Vagina (tissue), 2 donors: Measurements from ENCODE around the gene PLA2G4B. TPM values are rescaled to one million over a fixed set of nuclear protein-coding genes. Genes with fewer than 3 reads are reported as not detected.

ENCODE experiments used
- DNase-seq, 2 donors: peaks; one replicate each; pipeline ENCODE4 v3.0.0-alpha.2; 2017; ENCODE audit errors: extremely low spot score in 2 of 2
- H3K27ac ChIP-seq: fragments of 200-600 bp; sonication (generic); one replicate; pipeline ENCODE4 v1.5.1; 2019
- H3K27me3 ChIP-seq: fragments of 200-600 bp; sonication (generic); one replicate; pipeline ENCODE4 v1.5.1; 2019
- H3K36me3 ChIP-seq, 2 donors: fragments of 200-600 bp; sonication (generic); one replicate each; pipeline ENCODE4 v1.5.1; 2017 to 2019
- H3K4me1 ChIP-seq: fragments of 200-600 bp; sonication (generic); one replicate; pipeline ENCODE4 v1.5.1; 2019
- H3K4me3 ChIP-seq, 2 donors: fragments of 200-600 bp; sonication (generic); 1 replicate in 1 of 2; 2 replicates in 1 of 2; pipeline ENCODE4 v1.5.1; 2016 to 2019
- H3K9me3 ChIP-seq: fragments of 200-600 bp; sonication (generic); one replicate; pipeline ENCODE4 v1.5.1; 2019
- CTCF ChIP-seq, 3 experiments: fragments of 450-650 bp in 2 of 3; fragments of 200-600 bp in 1 of 3; sonication (generic) in 1 of 3; IDR thresholded peaks; one replicate each; pipeline ENCODE4 v1.5.1; 2017 to 2019; ENCODE audit warnings: antibody characterized with exemption in 3 of 3, mild to moderate bottlenecking in 2 of 3, moderate library complexity in 2 of 3
- POLR2A ChIP-seq, 2 donors: fragments of 450-650 bp; IDR thresholded peaks; one replicate each; pipeline ENCODE4 v1.6.1; 2017; ENCODE audit warnings: antibody characterized with exemption in 2 of 2, mild to moderate bottlenecking in 2 of 2, moderate library complexity in 2 of 2
- POLR2AphosphoS5 ChIP-seq, 2 donors: sonication (generic); formaldehyde crosslinking; IDR thresholded peaks; one replicate each; pipeline ENCODE4 v1.9.0; 2017; ENCODE audit warnings: antibody characterized with exemption in 2 of 2, mild to moderate bottlenecking in 2 of 2, low read depth in 1 of 2; ENCODE audit not compliant: insufficient read depth in 1 of 2
- intact Hi-C: fragments of 100-400 bp; cut with DNase I; formaldehyde crosslinking; loops from one replicate; pipeline ENCODE4 v1.15.1; 2023
- total RNA-seq: library from RNA; depleted of rRNA; stranded (reverse); fragments of >200 nt; gene quantifications from one replicate; pipeline ENCODE4 v1.2.3, GENCODE V29; 2016

The PLA2G4B gene
- total RNA-seq, 1 donor from 2014 or later, result 34.1 TPM

- DNase-seq, result no peak
- no peaks in the 10 kb centered on the region for H3K9me3 ChIP-seq
- intact Hi-C loops, result no loop called here
- no peak overlapping the region for H3K27ac ChIP-seq
- no peaks in the 10 kb centered on the region for H3K27me3 ChIP-seq
- TF ChIP-seq POLR2A (IDR thresholded peaks at IDR 0.05), result no peak
- TF ChIP-seq CTCF (IDR thresholded peaks at IDR 0.05), result no peak
- TF ChIP-seq POLR2AphosphoS5 (IDR thresholded peaks at IDR 0.05; ENCODE audit: insufficient read depth in 1 of 2, low read depth in 1 of 2), result no peak
- H3K4me1 ChIP-seq, result peaks cover 30% of the 10 kb centered on the region
- no peak overlapping the region for H3K4me3 ChIP-seq
- H3K36me3 ChIP-seq, result no peaks in the 10 kb centered on the region
These were observed 42.4 kb downstream of the PLA2G4B start for GRCh38 chr15:41881086-41881485.

- H3K27ac ChIP-seq, result no peak overlapping the region
- DNase-seq, result no peak
- H3K9me3 ChIP-seq, result no peaks in the 10 kb centered on the region
- H3K4me3 ChIP-seq, result peak overlapping the region; percentile 31 to 39
- no peaks in the 10 kb centered on the region for H3K36me3 ChIP-seq
- H3K27me3 ChIP-seq, result no peaks in the 10 kb centered on the region
- peaks cover 30% of the 10 kb centered on the region for H3K4me1 ChIP-seq
- TF ChIP-seq POLR2A (IDR thresholded peaks at IDR 0.05) (no peak), POLR2AphosphoS5 (IDR thresholded peaks at IDR 0.05; ENCODE audit: insufficient read depth in 1 of 2, low read depth in 1 of 2) (no peak), CTCF (IDR thresholded peaks at IDR 0.05) (no peak)
- intact Hi-C loops, result no loop called here
These were observed 42.9 kb downstream of the PLA2G4B start for GRCh38 chr15:41881550-41881919.

GRCh38 chr15:41881920-41882688 is 43.5 kb downstream of the PLA2G4B start:
- no peak for DNase-seq
- Histone ChIP-seq H3K9me3 (no peaks in the 10 kb centered on the region), H3K4me1 (peaks cover 30% of the 10 kb centered on the region), H3K36me3 (no peaks in the 10 kb centered on the region), H3K4me3 (peak overlapping the region; percentile 31 to 39), H3K27ac (no peak overlapping the region), H3K27me3 (no peaks in the 10 kb centered on the region)
- TF ChIP-seq POLR2AphosphoS5 (IDR thresholded peaks at IDR 0.05; ENCODE audit: insufficient read depth in 1 of 2, low read depth in 1 of 2) (no peak), POLR2A (IDR thresholded peaks at IDR 0.05) (no peak), CTCF (IDR thresholded peaks at IDR 0.05) (no peak)
- intact Hi-C loops, result no loop called here

DNA sequence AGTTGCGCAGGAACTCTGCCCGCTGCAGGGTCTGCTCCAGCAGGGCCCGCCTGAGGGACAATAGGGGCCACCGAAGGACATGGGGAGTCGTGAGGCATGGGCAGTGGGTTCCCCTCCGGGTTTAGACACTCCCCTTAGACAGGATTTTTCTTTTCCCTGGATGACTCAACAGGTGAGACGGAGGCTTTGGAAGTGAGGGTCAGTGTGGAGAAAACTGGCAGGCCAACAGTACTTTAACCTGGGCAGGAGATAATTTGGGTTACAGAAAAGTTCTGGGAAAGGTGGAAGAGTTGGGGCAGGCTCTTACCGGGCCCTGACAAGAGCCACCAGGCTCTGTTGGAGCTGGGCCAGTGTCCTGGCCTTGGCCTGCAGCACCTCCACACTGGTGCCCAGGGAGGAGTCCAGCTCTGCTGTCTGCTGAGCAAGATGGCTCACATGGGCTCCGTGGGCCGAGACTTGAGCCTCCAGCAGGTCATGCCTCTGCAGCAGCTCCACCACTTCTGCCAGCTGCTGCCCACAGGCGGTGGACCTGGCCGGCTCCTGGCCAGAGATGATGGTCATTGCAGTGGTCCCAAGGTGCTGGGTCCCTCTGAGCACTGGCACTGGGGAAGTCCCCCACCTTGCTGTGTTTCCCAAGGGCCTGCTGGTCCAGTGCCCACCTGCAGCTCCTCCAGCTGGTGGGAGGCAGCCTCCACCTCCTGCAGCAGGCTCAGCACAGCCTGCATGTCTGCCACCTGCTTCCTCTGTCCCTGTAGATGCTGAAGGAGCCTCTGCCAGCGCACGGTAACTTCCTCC is 44.2 kb downstream of the PLA2G4B start:
- intact Hi-C loops, result no loop called here
- Histone ChIP-seq H3K4me1 (peaks cover 30% of the 10 kb centered on the region), H3K27me3 (no peaks in the 10 kb centered on the region), H3K9me3 (no peaks in the 10 kb centered on the region), H3K27ac (no peak overlapping the region), H3K4me3 (peak overlapping the region; percentile 31 to 39), H3K36me3 (no peaks in the 10 kb centered on the region)
- TF ChIP-seq CTCF (IDR thresholded peaks at IDR 0.05) (no peak), POLR2A (IDR thresholded peaks at IDR 0.05) (no peak), POLR2AphosphoS5 (IDR thresholded peaks at IDR 0.05; ENCODE audit: insufficient read depth in 1 of 2, low read depth in 1 of 2) (no peak)
- no peak for DNase-seq

DNA sequence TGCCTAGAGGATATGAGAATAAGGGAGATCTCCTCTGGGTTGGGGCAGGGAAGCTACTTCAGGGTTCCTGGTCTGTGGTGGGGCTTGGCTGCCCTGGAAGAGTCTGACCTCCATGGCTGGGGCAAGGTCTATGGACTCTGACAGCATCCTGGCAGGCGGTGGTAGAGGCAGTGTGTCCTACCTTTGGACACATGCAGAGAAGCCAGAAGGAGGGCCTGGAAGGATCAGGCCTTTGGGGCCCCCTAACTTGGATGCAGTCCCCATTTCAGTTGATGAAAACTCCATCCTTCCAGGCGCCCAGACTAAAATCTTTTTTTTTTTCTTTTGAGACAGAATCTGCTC is 44.8 kb downstream of the PLA2G4B start:
- H3K9me3 ChIP-seq, result no peaks in the 10 kb centered on the region
- H3K4me1 ChIP-seq, result peaks cover 30% of the 10 kb centered on the region
- H3K36me3 ChIP-seq, result no peaks in the 10 kb centered on the region
- intact Hi-C loops, result no loop called here
- no peaks in the 10 kb centered on the region for H3K27me3 ChIP-seq
- DNase-seq, result no peak
- H3K4me3 ChIP-seq, result no peak overlapping the region
- no peak for TF ChIP-seq POLR2A (IDR thresholded peaks at IDR 0.05)
- no peak for TF ChIP-seq CTCF (IDR thresholded peaks at IDR 0.05)
- no peak for TF ChIP-seq POLR2AphosphoS5 (IDR thresholded peaks at IDR 0.05; ENCODE audit: insufficient read depth in 1 of 2, low read depth in 1 of 2)
- H3K27ac ChIP-seq, result no peak overlapping the region
